ENCODE results near the gene RPL3.

RPL3 gene

DNA sequence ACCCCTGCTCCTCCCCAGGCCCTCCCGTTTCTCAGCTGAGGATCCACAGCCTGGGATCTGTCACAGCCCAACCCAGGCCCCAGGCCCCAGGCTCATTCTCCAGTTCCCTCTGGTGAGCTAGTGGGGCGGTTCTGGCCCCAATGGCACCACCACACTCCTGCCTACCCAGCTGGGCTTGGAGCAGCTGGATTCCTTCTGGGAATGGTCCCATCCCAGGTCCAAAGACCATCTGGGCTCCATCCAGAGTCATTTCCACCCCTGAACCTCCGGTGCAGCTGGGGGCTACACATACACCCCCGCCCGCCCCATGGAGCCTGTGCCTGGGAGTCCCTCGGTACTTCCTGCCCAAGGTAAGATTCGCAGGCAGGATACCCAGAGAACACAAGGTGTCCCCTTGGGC, 39.2 kb downstream of the RPL3 start:
- DNase-seq, result no peak

DNA sequence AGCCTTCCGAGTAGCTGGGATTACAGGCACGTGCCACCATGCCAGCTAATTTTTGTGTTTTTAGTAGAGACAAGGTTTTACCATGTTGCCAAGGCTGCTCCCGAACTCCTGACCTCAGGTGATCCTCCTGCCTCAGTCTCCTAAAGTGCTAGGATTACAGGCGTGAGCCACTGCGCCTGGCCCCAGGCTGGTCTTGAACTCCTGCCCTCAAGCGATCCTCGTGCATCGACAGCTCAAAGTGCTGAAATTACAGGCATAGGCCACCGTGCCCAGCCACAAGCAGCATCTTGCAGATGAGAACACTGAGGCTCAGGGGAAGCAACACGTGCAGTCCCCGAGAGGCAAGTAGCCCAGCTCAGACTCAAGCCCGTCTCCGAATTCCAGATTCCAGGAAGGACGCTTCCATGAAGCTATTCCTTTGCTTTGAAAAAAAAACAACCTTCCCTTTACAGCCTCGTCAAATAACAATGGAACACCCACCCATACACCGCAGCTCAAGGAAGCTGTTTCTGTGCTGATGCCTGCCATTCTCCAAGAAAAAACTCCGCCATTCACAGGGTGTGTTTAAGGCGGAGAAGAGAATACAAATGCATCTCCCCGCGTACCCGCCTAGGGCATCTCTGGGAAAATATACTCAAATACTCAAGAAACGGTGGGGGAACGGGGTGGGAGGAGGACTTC, 40.1 kb downstream of the RPL3 start:
- DNase-seq, result no peak

DNA sequence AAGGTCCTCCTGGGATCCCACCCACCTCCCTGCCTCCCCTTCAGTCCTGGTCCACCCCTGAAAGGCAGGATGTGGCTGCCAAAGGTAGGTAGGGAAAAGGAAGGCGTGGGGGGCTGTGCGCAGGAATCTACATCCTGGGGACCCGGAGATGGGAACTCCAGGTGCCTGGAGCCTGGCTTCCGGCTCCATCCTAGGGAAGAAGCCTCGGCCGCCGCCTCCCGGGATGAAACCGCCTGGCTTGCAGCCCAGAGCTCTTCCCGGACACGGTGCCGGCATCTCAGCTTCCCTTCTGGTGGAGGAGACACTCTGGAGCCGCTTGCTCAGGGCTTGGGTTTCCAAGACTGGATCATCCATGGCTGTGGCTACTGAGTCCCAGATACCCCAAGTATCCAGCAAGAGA, 41.4 kb downstream of the RPL3 start:
- DNase-seq, result no peak

DNA sequence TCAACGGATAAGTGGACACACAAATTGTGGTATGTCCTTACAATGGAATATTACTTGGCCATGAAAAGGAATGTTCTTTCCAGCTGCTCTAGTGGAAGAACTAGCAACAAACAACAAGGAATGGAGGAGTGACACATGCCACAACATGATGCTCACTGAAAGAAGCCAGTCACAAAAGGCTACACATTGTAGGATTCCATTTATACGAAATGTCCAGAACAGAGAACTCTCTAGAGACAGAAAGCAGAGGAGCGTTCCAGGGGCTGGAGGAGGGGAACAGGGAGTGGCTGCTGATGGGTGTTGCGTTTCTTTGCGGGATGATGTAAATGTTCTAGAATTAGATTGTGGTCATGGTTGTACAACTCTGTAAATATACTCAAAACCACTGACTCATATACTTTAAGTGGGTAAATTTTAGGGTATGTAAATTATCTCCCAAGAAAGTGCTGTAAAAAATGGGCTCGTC, 42.2 kb downstream of the RPL3 start:
- DNase-seq, result no peak

DNA sequence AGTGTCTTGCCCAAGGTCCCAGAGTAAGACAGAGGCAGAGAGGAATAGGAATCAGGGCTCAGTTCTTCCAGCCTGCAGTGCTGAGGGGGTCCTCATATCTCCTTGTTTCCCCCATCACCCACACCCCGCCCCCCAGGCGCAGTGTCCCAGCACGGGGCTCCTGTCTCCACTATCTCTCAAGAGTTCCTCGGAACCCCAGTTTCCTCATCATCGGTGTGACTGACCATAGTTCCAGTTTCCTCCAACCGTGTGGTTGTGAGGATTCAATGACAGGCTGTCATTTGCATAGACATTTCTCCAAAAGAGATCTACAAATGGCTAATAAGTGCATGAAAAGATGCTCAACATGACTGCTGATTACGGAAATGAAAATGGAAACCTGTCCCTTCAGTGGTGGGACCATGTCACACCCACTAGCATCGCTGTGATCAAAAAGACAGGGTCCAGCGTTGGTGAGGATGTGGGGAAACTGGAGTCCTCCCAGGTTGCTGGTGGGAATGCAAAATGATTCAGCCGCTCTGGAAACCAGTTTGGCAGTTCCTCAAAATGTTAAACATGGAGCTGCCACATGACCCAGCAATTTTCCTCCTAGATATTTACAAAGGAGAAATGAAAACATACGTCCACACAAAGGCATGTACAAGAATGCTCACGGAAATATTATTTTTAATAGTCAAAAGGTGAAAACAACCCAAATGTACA, 42.8 kb downstream of the RPL3 start:
- no peak for DNase-seq

DNA sequence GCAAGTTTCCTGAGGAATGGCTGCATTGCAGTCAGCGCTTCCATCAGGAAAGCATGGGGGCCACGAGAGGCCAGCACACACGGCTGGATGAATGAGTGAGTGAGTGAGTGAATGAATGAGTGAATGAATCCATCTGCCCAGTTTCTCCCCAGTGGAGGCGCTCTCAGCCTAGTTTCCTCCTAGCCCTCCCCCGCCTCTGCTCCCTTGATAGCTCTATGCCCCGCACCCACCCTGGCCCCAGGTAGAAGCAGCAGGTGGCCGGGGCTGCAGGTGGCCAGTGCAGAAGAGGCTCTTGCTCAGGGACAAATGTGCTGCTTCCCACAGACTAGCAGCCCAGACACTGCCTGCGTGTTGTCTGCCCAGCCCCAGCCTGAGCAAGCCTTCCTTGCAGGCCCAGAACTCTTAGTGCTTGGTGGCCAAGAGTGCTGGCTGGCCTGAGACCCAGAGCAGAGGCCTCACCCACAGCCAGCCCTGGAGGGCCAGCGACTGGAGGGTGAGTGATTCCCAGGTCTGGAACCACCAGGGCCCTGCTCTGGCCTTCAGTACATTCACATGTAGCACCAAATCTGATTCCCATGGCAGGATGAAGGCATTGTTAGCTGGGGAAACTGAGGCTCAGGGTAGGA, 43.5 kb downstream of the RPL3 start:
- DNase-seq, result peak in 1 of 3 experiments; percentile 2

DNA sequence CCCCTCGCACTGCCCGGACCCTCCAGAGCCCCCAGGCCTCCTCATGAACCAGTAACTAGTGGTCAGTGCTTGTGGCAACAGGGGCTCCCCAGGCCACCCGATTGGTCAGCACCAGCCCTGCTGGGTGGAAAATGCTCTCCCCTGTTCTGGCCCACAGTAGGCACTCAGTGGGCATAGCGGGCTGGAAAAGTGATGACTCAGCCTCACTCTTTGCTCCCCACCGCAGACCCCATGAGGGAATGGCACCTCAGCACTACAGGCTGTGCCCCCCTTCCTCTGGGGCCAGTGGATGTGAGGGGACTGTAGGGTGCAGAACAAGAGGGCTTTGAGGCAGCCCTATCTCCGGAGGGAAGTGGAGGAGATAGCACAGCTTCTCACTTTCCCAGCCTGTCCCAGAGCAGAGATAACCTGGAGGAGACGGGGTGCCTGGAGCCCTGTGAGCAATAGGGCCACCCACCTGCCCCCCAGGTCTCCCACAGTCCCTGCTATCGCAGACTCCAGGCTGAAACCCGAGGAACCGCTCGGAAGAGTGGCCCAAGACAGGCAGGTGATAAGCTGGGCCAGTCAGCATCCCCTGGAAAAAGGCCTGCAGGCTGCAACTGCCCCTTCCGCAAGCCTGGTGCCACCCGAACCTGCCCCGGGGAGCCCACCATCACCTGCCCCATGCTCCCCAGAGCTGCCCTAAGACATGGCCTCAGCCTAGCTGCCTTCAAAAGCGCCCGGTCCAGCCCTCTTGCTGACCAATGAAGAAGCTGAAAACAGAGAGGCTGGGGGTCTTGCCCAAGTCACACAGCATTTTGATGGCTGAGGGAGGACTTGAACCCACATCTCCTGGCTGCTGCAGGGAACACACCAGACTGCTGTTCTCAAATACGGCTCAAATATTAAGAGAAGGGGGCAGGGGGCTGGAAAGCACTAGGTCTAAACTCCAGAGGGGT, 45.2 kb downstream of the RPL3 start:
- no peak for DNase-seq

DNA sequence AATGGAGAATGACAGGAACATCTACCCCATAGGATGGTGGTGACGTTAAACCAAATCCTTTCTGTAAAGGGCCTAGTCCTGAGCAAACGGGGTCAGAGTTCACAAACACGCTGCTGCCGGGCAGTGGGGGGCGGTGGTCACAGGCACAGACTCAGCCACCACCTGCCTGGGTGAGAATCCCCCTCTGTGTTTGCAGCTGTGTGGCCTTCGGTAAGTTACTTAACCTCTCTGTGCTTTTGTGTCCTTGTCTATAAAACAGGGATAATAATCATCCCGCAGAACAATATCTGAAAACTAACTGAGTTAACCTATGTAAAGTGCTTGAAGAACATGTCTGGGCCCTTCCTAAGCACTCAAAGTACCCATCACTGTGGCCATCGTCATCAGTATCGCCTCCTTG, 48.6 kb downstream of the RPL3 start:
- no peak for DNase-seq

DNA sequence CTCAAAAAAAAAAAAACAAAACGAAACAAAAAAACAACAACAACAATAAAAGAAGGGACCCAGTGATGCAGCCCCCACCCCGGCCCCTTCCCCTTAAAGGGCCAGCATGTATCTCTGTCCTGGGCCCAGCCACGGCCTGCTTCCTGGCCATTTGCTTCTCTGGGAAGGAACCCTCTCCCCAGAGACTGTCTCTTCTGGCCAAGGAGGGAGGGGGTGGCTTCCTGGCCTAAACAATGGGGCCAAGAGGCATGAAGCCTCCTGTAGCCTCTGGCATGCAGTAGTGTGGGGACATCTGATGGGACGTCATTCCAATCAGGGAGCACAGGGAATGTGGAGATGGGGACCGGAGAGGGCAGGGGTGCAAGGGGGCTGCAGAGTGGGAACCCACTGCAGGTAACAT, 49.1 kb downstream of the RPL3 start:
- DNase-seq, result no peak

DNA sequence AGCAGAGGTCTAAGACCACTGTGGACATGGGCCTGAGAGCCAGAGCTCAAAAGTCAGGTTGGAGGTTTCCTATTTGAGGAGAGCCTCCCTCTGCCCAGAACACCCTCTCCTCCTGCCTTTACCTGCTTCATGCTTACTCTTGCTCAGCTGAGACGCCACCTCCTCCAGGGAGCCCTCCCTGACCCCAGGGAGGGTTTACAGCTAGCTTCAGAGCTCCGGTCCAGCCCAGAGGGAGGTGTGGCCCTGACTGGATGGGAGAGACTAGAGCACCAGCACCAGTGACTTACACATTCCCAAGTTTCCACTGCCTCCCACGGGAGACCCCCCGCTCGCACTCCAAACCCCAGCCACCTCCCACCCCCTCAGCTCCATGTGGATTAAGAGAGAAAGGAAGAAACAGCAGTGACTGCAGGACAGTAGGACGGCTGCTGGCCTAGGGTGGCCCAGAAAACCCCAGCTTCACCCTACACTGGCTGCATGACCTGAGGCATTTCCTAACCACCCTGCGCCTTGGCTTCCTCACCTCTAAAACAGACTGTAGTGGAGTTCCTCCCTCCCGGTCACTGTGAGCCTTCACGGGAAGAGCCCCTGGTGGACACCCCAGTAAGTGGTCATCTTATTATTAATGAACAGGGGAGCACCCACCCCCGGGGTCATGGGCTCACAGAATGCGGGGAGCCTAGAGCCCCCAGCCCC, 50.2 kb downstream of the RPL3 start:
- no peak for DNase-seq

DNA sequence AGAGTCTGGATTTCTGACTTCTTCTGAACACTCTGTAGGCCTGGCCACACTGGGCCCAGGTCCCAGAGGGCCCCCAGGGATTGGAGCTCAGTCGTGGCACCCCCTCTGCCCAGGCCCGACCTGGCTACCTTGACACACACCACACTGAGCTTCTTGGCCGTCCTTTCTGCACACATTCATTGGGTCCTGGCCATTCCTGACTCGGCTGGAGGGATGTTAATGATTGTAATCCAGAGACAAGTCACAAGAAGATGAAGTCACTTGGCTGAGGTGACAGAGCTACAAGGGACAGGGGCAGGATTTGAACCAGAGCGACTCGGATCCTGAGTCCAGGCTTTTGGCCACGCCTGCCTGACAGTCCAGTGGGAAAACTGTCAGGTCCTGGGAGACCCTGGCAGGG, 50.8 kb downstream of the RPL3 start:
- no peak for DNase-seq

DNA sequence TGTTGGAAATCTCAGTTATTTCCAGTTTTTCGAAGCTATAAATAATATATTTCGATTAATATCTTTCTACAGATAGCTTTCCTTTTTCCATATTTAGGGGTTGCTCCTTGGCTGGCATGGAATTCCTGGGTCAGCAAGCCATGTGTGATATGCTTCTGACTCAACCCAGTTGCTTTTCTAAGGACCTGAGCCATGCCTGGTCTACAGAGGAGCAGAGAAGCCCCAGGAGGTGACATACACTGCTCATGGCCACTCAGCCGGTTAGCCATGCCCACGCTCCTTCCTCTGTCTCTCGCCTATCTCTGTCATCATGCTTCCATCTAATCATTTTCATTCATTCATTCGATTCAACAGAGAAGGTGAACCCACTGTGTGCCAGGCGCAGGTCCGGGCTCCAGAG, 51.4 kb downstream of the RPL3 start:
- DNase-seq, result no peak

DNA sequence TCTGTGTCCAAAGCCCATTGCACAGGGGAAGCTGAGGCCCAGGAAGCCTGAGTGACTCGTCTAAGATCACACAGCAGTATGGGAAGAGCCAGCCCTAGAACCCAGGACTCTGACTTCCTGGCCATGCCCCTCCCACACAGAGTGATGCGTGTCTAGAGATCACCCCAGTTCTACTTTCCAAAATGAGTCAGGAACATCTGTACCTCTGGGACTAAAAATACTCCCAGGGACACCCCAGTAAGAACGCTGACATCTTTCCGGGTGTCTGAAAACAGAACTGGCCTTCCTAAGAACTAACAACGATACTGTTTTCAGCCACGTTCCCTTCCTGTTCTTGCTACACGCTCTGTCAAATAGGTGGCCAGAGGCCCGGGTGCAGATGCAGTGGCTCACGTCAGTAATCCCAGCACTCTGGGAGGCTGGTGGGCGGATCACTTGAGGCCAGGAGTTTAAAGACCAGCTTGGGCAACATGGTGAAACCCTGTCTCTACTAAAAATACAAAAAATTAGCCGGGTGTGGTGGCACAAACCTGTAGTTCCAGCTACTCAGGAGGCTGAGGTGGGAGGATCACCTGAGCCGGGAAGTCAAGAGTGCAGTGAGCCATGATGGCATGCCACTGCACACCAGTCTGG, 52.9 kb downstream of the RPL3 start:
- DNase-seq, result no peak

DNA sequence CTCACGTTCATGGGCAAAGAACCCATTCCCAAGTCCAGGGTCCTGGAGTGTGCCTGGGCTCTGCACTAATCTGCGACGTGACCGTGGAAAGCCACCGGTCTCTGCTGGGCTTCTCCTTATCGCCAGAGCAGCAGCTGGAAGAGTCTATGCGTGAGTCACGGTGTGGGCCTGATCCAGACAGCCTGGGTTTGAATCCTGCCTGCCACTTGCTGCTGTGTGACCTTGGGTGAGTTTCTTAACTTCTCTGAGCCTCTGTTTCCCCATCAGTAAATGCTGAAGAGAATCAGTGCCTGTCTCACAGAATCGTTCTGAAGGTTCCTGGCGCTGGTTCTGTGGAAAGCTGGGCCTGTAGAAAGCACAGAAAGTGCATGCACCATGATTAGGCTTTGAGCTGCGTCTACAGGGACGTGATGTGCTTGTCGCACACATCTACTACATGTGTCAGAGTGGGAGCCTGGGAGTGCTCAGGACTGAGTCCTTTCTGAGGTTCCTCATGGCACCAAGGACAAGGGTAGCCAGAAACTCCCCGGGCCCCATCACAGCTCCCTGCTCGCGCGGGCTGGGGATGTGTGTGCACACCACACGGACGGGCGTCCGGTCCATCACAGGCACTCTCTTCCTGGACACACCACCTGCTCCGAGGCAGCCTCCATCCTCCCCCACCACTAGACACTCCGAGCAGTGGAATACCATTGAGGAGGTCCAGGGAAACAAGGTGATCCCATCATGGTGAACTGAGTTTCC, 54.1 kb downstream of the RPL3 start:
- no peak for DNase-seq

DNA sequence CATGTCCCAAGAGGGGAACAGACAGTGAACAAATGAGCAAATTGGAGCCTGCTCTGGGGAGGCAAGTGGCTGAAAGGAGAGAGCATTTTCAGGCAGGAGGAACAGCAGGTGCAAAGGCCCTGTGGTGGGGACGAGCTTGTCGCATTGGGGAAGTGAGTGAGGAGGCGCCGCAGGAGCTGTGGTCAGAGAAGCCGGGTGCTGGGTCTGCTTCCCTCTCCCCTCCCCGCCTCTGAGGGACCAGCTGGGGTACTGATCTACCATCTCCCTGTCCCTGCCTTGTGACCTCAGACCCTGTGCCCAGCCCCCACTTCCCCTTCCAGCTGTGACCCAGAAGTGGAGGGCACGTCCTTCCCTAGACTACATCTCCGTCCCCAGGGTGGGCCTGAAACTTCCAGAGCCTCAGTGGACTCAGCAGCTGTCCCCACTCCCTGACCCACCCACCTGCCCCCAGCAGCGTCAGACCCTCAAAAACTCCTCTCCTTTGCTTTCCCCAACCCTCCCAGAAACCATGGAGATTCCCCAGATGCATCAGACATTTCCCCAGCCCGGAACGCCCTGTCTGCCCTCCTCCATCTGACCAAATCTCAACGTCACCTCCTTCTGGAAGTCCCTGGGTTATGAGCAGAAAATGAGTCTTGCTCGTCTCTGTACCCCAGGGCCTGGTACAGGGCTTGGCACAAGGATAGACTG, 54.9 kb downstream of the RPL3 start:
- no peak for DNase-seq

DNA sequence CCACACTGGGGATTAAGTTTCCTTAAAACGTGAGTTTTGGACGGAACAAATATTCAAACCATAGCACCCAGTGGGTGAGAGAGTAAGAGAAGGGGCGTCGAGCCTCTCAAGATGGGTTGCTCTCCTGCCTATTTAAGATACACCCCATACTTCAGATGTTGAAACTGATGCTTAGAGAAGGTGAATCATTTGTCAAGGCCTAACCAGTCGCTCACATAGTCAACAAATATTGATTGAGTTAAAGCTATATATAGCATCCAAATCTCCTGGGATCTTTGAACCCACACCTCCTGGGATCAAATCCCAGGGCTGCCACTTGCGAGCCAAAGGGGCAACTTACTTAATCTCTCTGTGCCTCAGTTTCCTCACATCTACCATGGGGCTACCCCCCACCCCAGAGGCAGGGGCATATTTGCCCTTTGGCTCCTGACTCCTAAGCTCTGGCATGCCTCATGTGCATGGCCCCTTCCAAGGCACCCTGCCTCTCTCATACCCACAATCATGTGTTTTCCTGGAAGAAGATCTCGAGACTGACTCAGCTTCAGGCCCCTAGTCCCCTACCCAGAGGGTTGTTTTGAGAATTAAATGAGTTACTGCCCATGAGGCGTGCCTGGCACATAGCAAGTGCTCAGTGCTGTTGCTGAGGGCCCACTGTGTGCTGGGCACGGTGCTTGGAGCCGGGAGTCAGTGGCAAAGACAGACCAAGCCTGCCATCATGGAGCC, 55.6 kb downstream of the RPL3 start:
- no peak for DNase-seq

Measured in NCI-H1417 (cell line).